Epithelial cell of proximal tubule (primary cell): ENCODE results near the gene FSTL1. TPM values are rescaled to one million over a fixed set of nuclear protein-coding genes. Genes with fewer than 3 reads are reported as not detected.

Experiments used
- DNase-seq: peaks from one replicate; pipeline ENCODE4 v3.0.0-alpha.2; 2011; ENCODE audit warnings: low read depth
- H3K4me3 ChIP-seq: 2 replicates; pipeline ENCODE4 v1.5.1; 2011; ENCODE audit warnings: low read depth, mild to moderate bottlenecking, low read length
- CTCF ChIP-seq: conservative IDR thresholded peaks from 2 replicates; pipeline ENCODE4 v1.5.1; 2012; ENCODE audit warnings: low read depth, mild to moderate bottlenecking, low read length
- total RNA-seq: library from RNA; depleted of rRNA; stranded (reverse); fragments of >200 nt; gene quantifications from 2 replicates; pipeline ENCODE4 v1.2.3, GENCODE V29; 2015

Gene FSTL1
- total RNA-seq, 1 donor from 2014 or later, result 235 TPM

GRCh38 chr3:120449701-120450599, 842 bp downstream of the FSTL1 start:
- H3K4me3 ChIP-seq, result peak overlapping the region; percentile 72
- DNase-seq, result no peak
- TF ChIP-seq CTCF, result no peak

GRCh38 chr3:120449251-120449650, 1.5 kb downstream of the FSTL1 start:
- H3K4me3 ChIP-seq, result peak overlapping the region; percentile 72
- no peak for DNase-seq
- no peak for TF ChIP-seq CTCF

DNA sequence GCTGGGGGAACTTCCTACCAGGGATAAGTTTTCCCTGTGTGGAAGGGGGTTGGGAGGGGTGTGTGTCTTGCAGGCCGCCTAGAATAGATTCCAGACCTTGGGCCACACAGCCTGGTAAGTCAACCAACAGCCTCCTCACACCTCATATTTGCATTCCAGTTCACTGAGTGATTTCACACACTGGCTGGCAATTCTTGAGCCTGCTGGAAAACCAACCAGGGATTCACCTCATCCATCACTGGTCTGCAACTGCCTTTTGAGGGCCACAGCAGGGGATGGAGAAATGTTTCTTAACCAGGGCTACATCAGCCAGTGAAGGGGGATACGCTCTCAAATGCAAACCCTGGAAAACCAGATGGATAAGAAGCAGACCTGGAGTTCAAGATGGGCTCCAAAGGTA, 2.0 kb downstream of the FSTL1 start:
- no peak for TF ChIP-seq CTCF
- no peak for DNase-seq
- H3K4me3 ChIP-seq, result no peak overlapping the region

- H3K4me3 ChIP-seq, result no peak overlapping the region
- no peak for TF ChIP-seq CTCF
- no peak for DNase-seq
Measured at GRCh38 chr3:120446891-120447668, 3.7 kb downstream of the FSTL1 start.

DNA sequence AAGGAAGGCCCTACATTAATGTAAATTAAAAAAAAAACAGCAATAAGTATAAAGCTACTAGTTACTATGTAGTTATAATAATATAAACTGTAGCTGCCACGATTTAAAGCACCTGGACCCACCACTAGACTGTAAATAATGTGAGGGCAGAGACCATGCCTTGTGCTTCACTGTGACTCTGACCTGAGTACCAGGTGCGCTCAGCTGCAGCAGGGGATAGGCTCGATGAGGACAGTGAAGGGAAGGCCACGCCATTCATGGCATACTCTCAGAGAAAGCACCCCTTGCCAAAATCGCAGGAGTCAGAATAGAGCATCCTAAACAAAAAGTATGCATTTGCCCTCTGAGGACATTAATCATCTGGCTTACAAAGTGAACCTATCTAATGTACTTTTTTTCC, 5.1 kb downstream of the FSTL1 start:
- no peak for DNase-seq
- H3K4me3 ChIP-seq, result no peak overlapping the region
- no peak for TF ChIP-seq CTCF

DNA sequence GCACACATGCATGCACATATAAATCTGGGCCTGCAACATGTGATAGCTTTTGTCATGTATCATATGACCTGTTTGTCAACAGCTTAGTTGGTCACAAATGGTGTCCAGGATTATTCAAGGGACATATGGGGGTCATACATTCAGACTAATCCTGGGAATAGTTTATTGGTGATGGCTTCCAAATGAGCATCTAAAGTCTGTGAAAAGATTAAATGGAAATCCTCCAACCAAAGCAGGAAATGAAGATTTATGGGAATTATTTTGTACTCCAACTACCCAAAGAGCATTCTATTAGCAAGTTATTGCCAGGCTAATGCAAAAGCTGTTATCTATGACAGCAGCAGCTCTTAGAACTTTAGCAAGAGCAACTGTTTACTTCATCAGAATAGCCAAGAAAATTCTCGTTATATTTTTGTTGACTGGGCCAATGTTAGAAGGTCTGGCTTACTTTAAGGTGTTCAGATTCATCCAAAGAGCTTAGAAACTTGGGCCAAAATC, 7.1 kb downstream of the FSTL1 start:
- no peak for TF ChIP-seq CTCF
- H3K4me3 ChIP-seq, result no peak overlapping the region
- DNase-seq, result no peak
